Measurements from ENCODE around the gene BRICD5.
"Not testable (repeated sequence)": the region's sequence is repeated elsewhere in the genome, so short reads cannot be mapped to it uniquely, and the experiment has no call there.

Gene BRICD5

DNA sequence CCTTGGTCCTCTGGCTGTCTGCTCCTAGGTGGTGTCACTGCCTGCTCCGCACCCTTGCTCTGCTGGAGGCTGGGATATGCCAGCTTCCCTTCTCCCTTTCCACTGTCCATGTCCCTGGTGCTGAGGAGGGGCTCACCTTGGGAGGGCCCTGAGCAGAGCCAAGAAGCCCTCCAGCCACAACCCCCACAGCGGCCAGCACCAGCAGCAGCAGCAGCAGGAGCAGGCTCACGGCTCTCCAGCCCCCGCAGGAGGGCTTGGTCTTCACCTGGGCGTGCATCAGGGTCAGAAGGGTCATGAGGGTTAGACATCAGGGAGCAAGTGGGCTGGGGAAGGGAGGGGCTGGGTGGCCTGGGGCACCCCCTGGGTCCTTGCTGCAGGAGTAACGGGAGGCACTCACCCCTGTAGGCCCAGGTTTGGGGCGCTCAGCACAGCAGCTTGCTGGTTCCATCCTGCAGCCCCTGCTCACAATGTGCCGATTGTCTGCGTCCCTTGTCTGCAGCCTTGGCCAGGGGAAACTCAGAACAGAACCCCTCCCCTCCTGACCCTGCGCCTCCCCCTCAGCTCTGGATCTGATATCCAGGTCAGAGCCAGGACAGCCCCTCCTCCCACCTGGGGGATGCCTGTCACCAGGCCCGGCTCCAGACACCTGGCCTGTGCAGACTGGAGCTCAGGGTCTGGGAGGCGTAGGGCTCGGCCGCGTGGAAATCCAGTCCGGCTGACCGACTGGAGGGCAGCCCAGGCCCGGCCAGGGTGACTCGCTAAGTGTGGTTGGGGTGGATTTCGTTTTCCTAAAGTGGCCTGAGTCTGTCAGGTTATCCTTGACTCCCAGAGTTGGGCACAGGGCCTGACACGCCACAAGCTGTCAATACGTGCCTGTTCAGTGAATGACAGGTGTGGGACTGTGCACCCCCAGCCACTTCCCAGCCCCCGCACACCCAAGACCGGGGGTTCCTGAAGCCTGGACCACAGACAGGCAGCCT is at the start of gene BRICD5:
BRICD5 (minus strand) TSS at position 478 of the 980 bp plus-strand sequence; CDS start at position 448, 30 bp downstream.
- DNase-seq = no peak

DNA sequence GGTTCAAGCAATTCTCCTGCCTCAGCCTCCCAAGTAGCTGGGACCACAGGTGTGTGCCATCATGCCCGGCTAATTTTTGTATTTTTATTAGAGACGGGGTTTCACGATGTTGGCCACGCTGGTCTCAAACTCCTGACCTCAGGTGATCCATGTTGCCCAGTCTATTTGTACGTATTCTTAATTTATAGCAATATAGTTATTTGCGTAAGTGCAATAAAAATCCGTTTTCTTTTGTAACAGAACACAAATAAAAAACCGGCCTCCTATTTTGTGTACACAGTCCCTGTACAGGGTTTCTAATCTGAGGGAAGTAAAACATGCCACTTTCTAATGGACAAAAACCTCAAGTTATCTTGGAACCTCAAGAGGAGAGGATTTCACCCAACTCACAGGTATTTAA is 49.6 kb upstream of the BRICD5 start:
- no peak for DNase-seq

- not testable (repeated sequence) for DNase-seq
Measured at GRCh38 chr16:2258530-2258929, 47.9 kb upstream of the BRICD5 start.

DNA sequence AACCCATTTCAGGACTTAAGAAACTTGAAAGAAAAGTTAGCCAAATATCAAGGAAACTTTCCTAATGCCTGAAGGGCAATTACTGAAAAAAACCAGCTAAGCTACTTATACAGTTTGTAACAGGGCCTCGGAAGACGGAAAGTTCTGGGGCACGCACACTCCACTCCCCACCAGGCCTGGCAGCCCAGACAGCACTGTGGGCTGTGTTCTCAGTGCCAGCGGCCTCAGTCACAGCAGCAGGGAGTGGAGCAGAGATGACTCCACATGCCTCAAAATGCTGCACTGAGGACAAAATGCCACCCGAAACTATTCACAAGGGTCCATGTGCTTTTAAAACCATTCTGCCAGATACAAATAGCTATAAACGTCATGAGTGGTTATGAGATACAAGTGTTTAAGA is 47.1 kb upstream of the BRICD5 start:
- DNase-seq = no peak

DNA sequence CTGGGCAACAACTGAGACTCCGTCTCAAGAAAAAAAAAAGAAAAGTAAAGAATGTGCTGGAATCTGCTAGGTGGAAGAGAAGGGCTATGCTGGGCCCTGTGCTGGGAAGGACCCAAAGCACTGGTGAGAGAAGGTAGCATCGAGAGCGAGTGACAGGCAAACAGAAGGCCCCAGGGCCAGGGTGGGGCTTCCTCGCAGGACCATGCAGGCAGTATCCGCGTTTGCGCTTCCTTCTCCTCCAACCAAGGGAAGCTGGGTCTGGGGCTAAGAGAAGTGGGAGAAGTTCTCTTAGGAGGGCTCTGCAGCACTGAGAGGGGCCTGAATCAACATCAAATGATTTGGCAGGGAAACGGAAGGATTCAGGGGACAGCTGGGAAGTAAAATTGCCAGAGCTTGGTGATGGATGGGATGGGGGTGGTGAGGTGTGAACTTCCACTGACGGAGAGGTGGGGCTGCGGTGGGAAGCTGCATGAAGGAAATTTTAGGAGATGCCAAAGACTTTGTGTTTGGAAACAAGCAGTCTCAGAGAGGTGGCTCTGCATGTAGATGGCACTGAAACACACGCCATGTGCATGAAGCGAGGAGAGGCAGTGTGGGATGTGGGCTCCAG is 46.0 kb upstream of the BRICD5 start:
- no peak for DNase-seq

DNA sequence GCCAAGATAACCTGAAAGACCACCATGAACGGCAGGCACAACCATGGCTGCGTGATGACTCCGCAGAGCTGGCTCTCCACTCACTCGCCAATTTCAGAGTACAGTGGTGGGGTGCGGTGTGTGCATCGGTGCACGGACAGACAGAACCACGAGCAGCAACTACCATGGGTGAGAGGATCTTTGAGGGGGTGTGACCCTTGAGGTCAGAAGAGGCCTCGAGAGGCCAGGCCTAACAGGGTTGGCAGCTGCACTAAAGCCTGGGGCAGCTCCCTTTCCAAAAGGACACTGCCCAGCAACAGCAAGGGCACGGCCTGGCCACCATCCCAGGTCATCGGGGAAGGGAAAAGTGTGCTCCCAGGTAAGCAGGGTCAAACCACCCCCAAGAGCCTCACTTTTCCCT is 42.6 kb upstream of the BRICD5 start:
- DNase-seq = no peak

- no peak for DNase-seq
Measured at GRCh38 chr16:2252806-2253148, 42.1 kb upstream of the BRICD5 start.

DNA sequence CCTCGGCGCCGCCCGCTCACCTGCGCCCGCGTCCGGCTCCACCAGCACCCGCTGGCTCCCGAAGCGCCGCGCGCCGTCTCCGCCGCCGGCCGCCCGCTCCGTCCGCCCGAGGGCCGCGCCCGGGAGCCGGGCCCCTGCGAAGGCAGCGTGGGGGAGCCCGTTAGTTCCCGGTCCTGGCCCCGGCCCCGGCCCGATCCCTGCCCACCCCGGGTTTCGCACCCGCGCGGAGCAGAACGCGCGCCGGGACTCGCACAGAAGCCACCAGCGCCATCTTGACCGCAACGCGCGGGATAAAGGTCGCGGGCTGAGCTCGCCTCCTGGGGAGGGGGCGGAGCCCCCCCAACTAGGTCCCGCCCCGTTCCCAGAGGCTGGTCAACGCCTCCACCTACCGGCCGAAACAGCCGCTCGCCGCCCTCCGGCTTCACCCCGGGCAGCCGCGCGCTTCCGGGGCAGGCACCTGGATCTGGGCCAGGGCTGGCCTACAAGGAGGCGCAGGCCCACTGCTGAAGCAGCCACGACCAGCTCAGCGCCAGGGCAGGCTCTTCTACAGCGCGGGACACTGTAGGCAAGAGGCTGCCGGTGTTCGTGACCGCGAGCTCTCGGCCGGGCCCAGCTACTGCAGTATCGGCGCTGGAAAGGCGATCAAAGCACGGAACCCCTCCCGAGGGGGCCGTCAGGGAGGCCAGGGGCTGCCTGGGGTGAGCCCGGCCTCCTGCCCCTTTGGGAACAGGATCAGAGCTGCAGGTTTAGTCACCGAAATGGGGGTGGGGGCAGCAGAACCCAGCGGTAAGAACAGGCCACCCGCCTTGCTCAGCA is 40.8 kb upstream of the BRICD5 start, which contains the start of gene ECI1:
ECI1 (minus strand) TSS at position 292 of the 816 bp plus-strand sequence; CDS start at position 271, 21 bp downstream.
- DNase-seq = peak; percentile 71 to 76

GRCh38 chr16:2250652-2251295 is 40.1 kb upstream of the BRICD5 start:
- peak; percentile 28 to 38 for DNase-seq

- DNase-seq = no peak
Measured at GRCh38 chr16:2246301-2246885, 35.7 kb upstream of the BRICD5 start.

- no peak for DNase-seq
Measured at GRCh38 chr16:2244926-2245795, 34.5 kb upstream of the BRICD5 start.

DNA sequence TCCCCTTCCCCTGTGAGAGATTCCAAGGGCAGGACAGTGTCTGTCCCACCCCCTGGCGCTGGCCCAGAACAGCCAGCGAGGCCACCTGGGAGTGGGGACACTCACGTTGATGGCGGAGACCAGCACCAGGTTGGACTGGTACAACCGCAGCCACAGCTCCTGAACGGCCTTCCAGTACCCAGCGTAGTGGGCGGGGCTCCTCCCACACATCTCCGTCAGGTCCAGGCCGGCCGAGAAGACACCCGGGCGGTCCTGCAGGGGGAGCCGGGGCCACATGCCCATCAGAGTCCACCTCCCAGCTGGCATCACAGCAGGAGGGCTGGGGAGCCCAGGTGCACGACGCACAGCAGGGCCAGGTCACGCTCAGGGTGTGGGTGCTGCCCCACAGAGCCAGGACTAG is 33.6 kb upstream of the BRICD5 start:
- DNase-seq = no peak

- DNase-seq = no peak
Measured at GRCh38 chr16:2243781-2244180, 33.1 kb upstream of the BRICD5 start.

GRCh38 chr16:2243031-2243528 is 32.4 kb upstream of the BRICD5 start:
- no peak for DNase-seq

DNA sequence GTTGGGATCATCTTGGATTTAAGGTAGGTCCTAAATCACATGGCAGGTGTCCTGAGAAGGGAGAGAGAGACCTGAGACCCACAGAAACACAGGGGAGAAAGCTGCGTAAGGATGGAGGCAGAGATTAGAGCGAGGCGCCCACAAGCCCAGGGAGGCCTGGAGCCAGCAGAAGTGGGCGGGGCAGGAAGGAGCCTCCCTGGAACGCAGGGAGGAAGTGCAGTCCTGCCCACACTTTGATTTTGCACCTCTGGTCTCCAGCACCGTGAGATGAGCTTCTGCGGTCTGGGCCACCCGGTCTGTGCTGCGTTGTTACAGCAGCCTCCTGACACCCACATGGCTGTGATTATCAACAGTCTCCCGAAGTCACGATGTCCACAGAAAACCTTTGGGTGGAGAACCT is 31.9 kb upstream of the BRICD5 start:
- DNase-seq = no peak

GRCh38 chr16:2240331-2240730 is 29.7 kb upstream of the BRICD5 start:
- not testable (repeated sequence) for DNase-seq

GRCh38 chr16:2238838-2239675 is 28.4 kb upstream of the BRICD5 start:
- no peak for DNase-seq

DNA sequence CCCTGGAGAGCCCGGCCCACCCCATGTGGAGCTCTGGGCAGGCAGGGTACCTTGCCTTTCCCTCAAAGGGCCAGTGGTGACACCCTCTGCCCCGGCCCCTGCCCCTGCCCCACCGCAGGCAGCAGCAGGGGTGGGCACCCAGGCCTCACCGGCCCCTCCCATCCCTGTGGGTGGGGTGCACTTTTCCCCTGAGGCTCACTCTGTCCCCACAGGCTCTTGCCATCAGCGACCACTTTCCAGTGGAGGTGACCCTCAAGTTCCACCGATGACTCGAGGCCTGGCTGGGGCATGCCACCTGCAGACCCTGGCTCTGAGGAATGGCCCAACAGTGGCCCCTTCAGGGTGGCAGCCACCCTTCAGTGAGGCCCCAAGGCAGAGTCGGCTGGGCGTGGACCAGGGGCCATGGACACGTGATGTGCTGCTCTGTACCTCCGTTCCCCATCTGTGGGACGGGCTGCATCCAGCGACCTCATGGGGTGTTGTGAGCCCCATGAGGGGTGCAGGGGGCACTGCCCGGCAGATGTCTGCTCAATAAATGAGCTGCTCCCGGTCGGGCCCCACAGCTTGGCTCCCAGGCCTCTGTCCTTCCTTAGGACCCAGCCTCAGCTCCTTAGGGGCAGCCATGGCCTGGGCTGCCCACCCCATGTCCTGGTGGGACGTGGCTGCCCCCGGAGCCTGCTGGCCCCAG is 27.6 kb upstream of the BRICD5 start:
- DNase-seq = no peak

DNA sequence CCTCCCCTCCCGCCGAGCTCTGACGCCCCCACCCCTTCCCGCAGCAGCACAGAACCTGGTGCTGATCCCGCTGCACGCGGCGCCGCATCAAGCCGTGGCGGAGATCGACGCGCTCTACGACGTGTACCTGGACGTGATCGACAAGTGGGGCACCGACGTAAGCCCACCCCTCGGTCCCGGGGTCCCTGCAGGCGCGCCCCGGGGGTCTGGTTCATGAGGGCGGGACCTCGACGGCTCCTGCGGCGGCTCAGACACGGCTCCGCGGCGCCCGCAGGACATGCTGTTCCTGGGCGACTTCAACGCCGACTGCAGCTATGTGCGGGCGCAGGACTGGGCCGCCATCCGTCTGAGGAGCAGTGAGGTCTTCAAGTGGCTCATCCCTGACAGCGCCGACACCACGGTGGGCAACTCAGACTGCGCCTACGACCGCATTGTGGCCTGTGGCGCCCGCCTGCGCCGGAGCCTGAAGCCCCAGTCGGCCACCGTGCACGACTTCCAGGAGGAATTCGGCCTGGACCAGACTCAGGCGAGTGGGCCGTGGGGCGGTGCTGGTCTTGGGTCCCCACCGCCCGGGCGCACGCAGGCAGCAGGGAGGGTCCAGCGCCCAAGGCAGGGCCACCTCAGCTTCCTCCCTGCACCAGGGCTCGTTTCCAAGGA is 27.0 kb upstream of the BRICD5 start:
- no peak for DNase-seq

All from activated CD4-positive, alpha-beta T cell treated with anti-CD3 and anti-CD28 coated beads for 4 hours (primary cell).